Dermis blood vessel endothelial cell (primary cell): ENCODE data around the gene MTO1. TPM values are rescaled to one million over a fixed set of nuclear protein-coding genes. Genes with fewer than 3 reads are reported as not detected.
"Not testable (repeated sequence)": the region's sequence is repeated elsewhere in the genome, so short reads cannot be mapped to it uniquely, and the experiment has no call there.

Experiments
- DNase-seq: peaks from one replicate; pipeline ENCODE4 v3.0.0; 2010
- total RNA-seq: library from RNA; depleted of rRNA; stranded (reverse); fragments of >200 nt; gene quantifications from 2 replicates; pipeline ENCODE4 v1.2.3, GENCODE V29; 2014

MTO1 gene
- total RNA-seq, 1 donor from 2014 or later, result 28.8 TPM

- DNase-seq, result no peak
Observed at GRCh38 chr6:73504160-73504559, 42.6 kb downstream of the MTO1 start.

DNA sequence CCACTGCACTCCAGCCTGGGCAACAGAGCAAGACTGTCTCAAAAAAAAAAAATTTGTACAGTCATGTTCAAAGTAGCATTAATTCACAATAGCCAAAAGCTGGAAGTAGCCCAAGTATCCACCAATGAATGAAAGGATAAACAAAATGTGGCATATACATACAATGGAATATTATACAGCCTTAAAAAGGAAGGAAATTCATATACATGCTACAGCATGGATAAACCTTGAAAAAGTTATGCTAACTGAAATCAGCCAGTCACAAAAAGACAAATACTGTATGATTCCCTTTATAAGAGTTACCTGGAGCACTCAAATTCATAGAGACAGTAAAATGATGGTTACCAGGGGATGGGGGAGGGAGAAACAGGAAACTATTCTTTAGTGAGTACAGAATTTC lies 43.6 kb downstream of the MTO1 start:
- DNase-seq, result no peak

- DNase-seq, result not testable (repeated sequence)
Observed at GRCh38 chr6:73505705-73506104, 44.2 kb downstream of the MTO1 start.

GRCh38 chr6:73506246-73506645 lies 44.7 kb downstream of the MTO1 start:
- no peak for DNase-seq

- no peak for DNase-seq
Observed at GRCh38 chr6:73508776-73509175, 47.2 kb downstream of the MTO1 start.

DNA sequence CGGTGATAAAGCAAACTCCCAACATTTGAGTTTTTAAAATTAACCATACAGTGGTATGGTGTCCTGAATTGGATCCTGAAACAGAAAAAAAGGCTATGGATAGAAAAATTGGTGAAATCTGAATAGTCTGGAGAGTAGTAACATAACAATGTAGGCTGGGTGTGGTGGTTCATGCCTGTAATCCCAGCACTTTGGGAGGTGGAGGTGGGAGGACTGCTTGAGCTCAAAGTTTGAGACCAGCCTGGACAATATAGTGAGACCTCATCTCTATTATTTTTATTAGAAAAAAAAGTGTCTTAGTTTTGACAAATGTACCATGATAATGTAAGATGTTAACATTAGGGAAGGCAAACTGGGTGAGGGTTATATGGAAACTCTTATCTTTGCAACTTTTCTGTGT lies 48.3 kb downstream of the MTO1 start:
- no peak for DNase-seq

DNA sequence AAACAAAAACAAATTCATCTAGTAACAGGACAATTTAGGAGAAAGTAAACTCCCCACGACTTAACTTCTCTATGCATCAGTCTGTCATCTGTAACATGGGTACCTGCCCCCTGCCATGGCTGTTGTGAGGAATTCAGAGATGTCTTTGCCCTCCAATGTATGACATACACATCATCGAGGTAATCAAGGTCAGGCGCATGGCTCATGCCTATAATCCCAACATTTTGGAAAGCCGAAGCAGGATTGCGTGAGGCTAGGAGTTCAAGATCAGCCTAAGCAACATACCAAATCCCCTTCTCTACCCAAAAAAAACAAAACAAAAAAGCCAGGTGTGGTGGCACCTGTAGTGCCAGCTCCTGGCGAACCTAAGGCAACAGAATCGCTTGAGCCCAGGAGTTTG lies 50.3 kb downstream of the MTO1 start:
- no peak for DNase-seq

GRCh38 chr6:73513496-73513854 lies 51.9 kb downstream of the MTO1 start:
- no peak for DNase-seq

DNA sequence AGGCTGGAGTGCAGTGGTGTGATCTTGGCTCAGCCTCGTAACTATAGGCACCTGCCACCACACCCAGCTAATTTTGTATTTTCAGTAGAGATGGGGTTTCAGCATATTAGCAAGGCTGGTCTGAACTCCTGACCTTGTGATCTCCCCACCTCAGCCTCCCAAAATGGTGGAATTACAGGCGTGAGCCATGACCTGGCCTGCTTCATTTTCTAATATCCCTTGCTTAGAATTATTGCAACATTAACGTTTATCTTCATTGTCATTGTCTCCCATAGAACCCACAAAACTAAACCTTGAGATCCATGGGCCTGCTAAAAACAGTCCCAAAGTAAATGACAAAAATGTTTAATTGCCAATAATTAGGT lies 53.2 kb downstream of the MTO1 start:
- DNase-seq, result no peak

DNA sequence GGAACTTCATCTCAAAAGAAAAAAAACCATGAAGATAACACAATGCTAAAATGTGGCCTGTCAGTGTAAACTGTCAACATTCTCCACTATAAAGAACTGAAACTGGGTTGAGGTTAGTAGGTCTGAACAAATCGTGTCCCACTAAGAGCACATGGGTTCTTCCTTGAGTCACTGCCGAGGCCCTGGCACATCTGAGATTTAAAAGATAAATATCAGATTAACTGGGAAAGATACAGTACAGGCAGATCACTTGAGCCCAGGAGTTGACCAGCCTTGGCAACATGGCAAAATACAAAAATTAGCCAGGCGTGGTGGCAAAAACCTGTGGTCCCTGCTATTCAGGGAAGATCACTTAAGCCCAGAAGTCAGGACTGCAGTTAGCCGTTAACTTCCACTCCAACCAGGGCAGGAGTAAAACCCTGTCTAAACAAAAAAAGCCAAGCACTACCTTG lies 53.7 kb downstream of the MTO1 start:
- DNase-seq, result peak; percentile 12

DNA sequence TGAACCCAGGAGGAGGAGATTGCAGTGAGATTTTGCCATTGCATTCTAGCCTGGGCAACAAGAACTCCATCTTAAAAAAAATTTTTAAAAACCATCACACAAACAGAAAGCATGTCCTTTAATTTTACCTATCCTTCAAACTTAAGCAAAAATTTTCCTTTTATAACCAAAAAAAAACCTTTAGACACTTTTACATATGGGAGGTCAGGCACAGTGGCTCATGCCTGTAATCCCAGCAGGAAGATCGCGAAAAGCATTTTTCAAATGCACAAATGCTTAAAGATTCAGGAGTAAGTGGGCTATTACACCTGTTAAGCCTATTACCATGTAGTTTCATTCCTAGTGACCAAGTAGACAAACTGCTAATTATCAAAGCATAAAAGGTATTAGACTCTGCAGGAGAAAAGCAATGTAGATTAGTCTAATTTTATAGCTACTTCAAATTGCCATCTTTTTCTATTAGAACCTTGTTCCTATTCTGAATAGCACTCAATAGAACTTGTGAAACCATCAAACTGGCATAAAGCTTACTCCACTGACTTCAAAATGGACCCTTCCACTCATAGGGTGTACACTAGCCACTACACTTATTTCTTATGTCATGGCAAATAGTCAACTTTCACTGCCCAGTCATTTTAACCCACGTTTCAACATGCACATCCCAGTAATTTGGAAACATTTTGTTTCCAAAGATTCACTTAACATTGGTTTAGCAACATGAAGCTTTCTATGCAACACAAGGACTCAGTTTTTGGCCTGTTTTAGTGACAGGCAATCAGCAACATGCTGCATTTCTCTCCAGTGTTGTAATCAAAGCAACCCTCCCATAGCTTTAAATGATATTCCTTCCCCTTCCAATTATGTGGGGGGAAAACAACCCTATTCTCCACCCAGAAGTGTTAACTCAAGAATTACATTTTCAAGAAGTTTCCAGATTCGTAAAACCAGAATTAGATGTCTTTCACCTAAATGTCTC lies 55.3 kb downstream of the MTO1 start:
- DNase-seq, result peak; percentile 10

DNA sequence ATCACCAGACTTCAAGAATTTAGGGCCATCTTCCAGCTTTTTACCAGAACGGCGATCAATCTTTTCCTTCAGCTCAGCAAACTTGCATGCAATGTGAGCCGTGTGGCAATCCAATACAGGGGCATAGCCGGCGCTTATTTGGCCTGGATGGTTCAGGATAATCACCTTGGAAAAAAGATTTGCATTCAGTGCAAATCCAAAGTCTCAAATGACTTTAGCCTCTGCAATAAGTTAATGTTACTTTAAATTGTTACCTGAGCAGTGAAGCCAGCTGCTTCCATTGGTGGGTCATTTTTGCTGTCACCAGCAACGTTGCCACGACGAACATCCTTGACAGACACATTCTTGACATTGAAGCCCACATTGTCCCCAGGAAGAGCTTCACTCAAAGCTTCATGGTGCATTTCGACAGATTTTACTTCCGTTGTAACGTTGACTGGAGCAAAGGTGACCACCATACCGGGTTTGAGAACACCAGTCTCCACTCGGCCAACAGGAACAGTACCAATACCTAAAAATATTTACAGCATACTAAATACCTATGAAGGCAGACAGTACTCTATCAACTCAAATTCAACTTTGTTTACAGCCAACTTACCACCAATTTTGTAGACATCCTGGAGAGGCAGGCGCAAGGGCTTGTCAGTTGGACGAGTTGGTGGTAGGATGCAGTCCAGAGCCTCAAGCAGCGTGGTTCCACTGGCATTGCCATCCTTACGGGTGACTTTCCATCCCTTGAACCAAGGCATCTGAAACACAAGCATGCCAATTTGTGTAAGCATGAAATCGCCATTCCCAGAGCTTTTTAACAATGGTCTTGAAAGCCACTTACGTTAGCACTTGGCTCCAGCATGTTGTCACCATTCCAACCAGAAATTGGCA lies 56.8 kb downstream of the MTO1 start:
- DNase-seq, result peak; percentile 37

DNA sequence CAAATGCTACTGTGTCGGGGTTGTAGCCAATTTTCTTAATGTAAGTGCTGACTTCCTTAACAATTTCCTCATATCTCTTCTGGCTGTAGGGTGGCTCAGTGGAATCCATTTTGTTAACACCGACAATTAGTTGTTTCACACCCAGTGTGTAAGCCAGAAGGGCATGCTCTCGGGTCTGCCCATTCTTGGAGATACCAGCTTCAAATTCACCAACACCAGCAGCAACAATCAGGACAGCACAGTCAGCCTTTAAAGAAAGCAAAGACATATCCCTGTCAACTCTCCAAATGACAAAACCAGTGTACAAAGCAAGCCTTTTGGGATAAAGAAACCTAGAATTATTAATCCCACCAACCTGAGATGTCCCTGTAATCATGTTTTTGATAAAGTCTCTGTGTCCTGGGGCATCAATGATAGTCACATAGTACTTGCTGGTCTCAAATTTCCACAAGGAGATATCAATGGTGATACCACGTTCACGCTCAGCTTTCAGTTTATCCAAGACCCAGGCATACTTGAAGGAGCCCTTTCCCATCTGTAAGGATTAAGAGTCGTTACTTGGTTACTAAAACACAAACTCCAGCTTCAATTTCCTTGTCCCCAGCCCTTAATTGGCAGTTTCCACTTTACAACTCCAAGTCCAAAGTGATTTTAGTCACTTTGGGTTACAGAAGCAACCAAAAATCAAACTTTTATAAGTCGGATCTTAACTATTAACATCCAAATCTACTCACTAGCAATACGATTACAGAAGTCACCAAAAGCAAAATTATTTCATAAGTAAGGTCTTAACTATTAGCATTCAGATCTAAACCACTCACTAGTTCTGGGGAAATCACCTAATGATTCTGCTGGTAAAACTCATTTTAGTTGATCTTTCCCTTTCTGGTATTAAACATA lies 57.7 kb downstream of the MTO1 start:
- peak; percentile 16 for DNase-seq

GRCh38 chr6:73519926-73520687 lies 58.6 kb downstream of the MTO1 start:
- DNase-seq, result peak; percentile 84

GRCh38 chr6:73520688-73521350 lies 59.3 kb downstream of the MTO1 start, which contains the start of gene EEF1A1:
Gene EEF1A1 (minus strand): TSS chr6:73521032. CDS start chr6:73520026, 1,006 bp downstream.
- DNase-seq, result peak; percentile 100

- DNase-seq, result peak; percentile 84
Observed at GRCh38 chr6:73521351-73521985, 59.9 kb downstream of the MTO1 start.

DNA sequence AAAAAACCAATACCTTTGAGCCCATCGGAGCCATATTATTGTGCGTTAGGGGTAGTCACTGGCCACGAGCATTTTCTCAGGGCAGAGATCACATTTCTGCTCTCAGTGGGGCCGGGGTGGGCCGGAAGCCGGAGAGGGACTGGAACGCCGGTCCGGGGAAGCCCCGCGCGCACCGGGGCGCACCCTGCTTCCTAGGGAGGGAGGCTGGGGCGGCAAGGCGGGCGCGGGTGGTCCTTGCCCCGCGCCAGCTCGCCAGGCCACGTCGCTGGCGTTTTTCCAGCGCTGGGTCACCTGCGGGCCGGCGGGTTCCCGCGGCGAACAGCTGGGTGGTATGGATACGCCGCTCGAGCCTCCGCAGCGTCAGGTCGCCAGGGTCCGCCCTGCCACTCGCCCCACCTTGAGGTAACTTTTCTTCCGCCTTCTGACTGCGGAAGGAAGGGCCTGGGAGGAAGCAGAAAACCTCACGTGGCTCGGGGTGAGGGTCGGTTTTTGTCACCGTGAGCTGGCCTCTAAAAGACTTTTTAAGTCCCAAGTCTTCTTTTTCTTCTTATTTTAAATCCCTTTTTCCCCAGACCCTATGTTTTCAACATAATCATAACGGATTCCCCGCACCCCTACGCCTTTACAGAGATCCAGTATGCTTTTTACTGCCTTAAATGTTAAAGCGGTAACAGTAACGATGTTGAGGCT lies 62.0 kb downstream of the MTO1 start:
- DNase-seq, result peak; percentile 73

DNA sequence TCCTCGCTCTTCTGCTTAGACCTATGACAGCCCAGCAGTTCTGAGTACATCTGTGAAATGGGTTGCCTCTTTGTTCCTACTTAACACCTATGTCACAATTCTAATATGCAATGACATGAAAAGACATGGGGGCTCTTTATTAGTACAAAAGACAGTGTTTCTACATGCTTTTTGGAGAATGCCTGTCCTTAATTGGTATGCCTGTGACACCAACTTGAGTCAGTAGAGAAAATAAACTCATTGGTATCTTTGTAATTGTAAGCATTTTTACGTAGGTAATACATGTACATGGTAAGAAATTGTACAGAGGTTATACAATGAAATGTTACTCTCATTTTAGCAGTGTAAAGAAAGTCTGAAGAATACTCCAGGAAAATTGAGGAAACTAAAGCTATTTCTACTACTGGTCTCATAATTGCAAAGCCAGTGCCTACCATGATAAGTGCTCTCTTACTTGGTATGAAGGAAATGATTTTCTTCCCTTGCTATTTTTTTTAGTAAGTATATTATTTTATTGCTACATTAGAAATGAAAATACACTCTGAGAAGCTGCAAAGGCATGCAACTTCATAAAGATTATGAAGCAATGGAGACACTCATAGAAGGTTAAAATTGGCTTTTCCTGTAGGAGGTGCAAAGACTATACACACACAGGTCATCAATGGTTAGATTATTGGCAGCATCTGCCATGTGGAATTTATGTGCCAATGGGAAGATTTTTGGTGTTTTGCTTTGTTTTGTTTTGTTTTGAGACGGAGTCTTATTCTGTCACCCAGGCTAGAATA lies 64.2 kb downstream of the MTO1 start:
- no peak for DNase-seq

DNA sequence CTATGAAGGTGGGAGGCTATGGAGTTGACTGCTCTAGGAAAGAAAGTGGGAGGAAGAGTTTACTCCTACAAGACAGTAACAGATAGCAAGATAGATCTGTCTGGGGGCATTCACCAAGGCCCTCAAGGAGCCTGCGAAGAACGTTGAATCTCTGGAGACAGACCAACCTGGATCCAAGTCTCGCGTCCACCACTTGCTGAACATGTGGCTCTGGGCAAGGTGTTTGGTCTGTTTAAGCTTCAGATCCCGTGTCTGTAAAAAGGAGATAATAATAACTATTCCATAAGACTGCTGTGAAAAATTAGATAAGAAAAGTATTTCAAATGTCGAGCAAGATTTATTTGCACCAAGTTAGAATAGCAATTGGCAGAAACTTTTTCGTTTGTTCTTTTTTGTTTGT lies 67.4 kb downstream of the MTO1 start:
- DNase-seq, result no peak
